ENCODE measurements around the gene MYLK4.
"Not testable (repeated sequence)": the region's sequence is repeated elsewhere in the genome, so short reads cannot be mapped to it uniquely, and the experiment has no call there.

GRCh38 chr6:2762868-2763267, 12.1 kb upstream of the MYLK4 start:
- TF ChIP-seq EZH2 (IDR thresholded peaks at IDR 0.05; ENCODE audit: insufficient read depth, poor library complexity, severe bottlenecking); EZH2phosphoT487 (IDR thresholded peaks at IDR 0.05; ENCODE audit: insufficient read depth, low read depth): not testable (repeated sequence)

All from GM23248 (cell line).